NT2/D1 (cell line): ENCODE data around the gene ADARB2.
"Not testable (repeated sequence)": the region's sequence is repeated elsewhere in the genome, so short reads cannot be mapped to it uniquely, and the experiment has no call there.

Source experiments
- DNase-seq: peaks from one replicate; pipeline ENCODE4 v3.0.0-alpha.2; 2011; ENCODE audit warnings: low read depth, low spot score
- H3K27me3 ChIP-seq: 2 replicates; pipeline ENCODE4 v1.6.0; 2011; ENCODE audit warnings: mild to moderate bottlenecking; ENCODE audit not compliant: insufficient read length, insufficient read depth
- H3K36me3 ChIP-seq: 2 replicates; pipeline ENCODE4 v1.6.1; 2011; ENCODE audit warnings: mild to moderate bottlenecking, low read length, mixed read lengths; ENCODE audit not compliant: insufficient read depth, insufficient read length
- H3K4me1 ChIP-seq: 2 replicates; pipeline ENCODE4 v1.5.1; 2011; ENCODE audit not compliant: insufficient read depth, insufficient read length
- H3K4me3 ChIP-seq: 2 replicates; pipeline ENCODE4 v1.5.1; 2011; ENCODE audit warnings: low read depth; ENCODE audit not compliant: insufficient read length
- H3K9ac ChIP-seq: 2 replicates; pipeline ENCODE4 v1.6.0; 2011; ENCODE audit warnings: low read depth; ENCODE audit not compliant: insufficient read length
- H3K9me3 ChIP-seq: 2 replicates; pipeline ENCODE4 v1.5.1; 2011; ENCODE audit warnings: mild to moderate bottlenecking, low read length; ENCODE audit not compliant: insufficient read depth
- SUZ12 ChIP-seq: IDR thresholded peaks from 2 replicates; pipeline ENCODE4 v1.6.1; 2011; ENCODE audit not compliant: insufficient read length, insufficient read depth; ENCODE audit errors: extremely low read depth
- YY1 ChIP-seq: IDR thresholded peaks from 2 replicates; pipeline ENCODE4 v1.6.1; 2011; ENCODE audit not compliant: insufficient read length, insufficient read depth
- ZNF274 ChIP-seq: IDR thresholded peaks from 2 replicates; pipeline ENCODE4 v1.6.1; 2011; ENCODE audit warnings: mild to moderate bottlenecking, low read depth, low read length

ADARB2 gene

GRCh38 chr10:1538121-1538520 is 199.2 kb downstream of the ADARB2 start:
- H3K36me3 ChIP-seq: no peaks in the 10 kb centered on the region
- no peak for DNase-seq
- no peaks in the 10 kb centered on the region for H3K4me1 ChIP-seq
- H3K9me3 ChIP-seq: no peaks in the 10 kb centered on the region
- no peaks in the 10 kb centered on the region for H3K27me3 ChIP-seq
- H3K4me3 ChIP-seq: no peak overlapping the region
- no peak for TF ChIP-seq SUZ12
- no peak for TF ChIP-seq YY1
- no peak for TF ChIP-seq ZNF274
- H3K9ac ChIP-seq: no peak overlapping the region

DNA sequence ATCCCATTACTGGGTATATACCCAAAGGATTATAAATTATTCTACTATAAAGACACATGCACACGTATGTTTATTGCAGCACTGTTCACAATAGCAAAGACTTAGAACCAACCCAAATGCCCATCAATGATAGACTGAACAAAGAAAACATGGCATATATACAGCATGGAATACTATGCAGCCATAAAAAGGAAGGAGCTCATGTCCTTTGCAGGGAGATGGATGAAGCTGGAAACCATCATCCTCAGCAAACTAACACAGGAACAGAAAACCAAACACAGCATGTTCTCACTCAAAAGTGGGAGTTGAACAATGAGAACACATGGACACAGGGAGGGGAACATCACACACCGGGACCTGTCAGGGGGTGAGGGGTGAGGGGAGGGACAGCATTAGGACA is 199.9 kb downstream of the ADARB2 start:
- H3K36me3 ChIP-seq, H3K9me3 ChIP-seq, H3K27me3 ChIP-seq, H3K4me1 ChIP-seq, H3K9ac ChIP-seq, H3K4me3 ChIP-seq, DNase-seq: not testable (repeated sequence)

DNA sequence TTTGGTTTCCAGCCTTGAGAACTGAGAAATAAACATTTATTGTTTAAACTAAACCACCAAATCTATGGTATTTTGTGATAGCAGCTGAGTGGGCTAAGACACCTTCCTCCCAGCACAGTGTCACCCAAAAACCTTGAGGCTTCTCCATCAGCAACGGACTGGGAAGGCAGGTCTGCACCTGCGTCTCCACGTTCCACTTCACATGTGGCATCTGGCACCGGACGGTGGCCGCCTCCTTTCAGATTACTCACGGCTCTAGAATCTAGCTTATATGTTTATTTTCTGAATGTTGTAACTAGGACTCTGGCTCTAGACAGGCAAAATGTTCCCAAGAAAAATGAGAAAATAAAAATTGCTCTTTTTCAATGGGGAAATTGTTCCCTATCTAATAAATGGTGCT is 201.0 kb downstream of the ADARB2 start:
- no peak overlapping the region for H3K9ac ChIP-seq
- no peak overlapping the region for H3K4me3 ChIP-seq
- H3K4me1 ChIP-seq: no peaks in the 10 kb centered on the region
- no peaks in the 10 kb centered on the region for H3K9me3 ChIP-seq
- no peaks in the 10 kb centered on the region for H3K36me3 ChIP-seq
- DNase-seq: no peak
- H3K27me3 ChIP-seq: no peaks in the 10 kb centered on the region
- no peak for TF ChIP-seq YY1
- no peak for TF ChIP-seq ZNF274
- no peak for TF ChIP-seq SUZ12

DNA sequence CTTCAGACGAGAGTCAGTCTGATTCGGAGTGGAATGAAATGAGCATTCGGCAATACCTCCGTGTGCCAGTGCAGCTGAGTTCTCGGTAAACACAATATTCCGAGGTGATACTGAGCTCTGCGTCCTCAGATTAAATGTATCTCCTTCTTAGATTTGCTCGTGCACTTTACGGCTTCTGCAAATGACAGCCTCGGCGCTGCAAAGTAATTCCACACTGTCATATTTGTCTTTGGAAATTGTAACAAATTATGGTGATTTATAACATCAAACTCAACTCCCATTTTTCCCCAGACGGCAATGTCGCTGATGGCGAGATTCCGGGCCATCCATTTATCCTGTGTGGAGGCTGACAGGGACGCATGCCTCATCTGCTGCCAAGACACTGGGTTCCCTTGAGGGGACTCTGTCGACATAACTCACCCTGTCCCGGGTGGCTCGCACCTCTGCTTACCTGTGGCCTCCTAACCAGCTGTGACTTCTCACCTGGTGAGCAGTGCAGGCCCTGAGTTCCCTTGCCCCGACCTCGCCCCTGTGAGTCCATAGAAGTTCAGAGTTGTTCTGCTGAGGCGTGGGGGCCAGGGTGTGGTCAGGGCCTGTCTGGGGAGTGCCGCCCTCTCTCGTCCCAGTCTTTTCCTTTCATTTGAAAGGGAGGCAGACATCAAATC is 201.9 kb downstream of the ADARB2 start:
- TF ChIP-seq SUZ12 (no peak), YY1 (no peak), ZNF274 (no peak)
- H3K9me3 ChIP-seq: no peaks in the 10 kb centered on the region
- H3K4me1 ChIP-seq: no peaks in the 10 kb centered on the region

DNA sequence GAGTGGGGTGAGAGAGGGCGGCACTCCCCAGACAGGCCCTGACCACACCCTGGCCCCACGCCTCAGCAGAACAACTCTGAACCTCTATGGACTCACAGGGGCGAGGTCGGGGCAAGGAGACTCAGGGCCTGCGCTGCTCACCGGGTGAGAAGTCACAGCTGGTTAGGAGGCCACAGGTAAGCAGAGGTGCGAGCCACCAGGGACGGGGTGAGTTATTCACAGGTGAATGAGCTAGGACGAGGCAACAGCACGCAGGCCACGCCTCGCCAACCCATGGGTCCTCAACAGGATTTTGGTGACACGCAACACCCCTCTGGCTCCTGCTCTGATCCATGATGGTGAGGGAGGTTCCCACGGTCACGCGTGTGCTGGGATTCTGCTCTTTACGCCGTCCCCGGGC is 202.5 kb downstream of the ADARB2 start:
- no peak for TF ChIP-seq ZNF274
- no peak for TF ChIP-seq SUZ12
- no peak for TF ChIP-seq YY1
- no peaks in the 10 kb centered on the region for H3K4me1 ChIP-seq
- DNase-seq: no peak
- no peaks in the 10 kb centered on the region for H3K36me3 ChIP-seq
- no peaks in the 10 kb centered on the region for H3K9me3 ChIP-seq
- no peak overlapping the region for H3K4me3 ChIP-seq
- no peaks in the 10 kb centered on the region for H3K27me3 ChIP-seq
- no peak overlapping the region for H3K9ac ChIP-seq

More for the DNA sequence above, 201.9 kb downstream of the ADARB2 start:
- no peak overlapping the region for H3K9ac ChIP-seq
- H3K4me3 ChIP-seq: no peak overlapping the region
- no peak for DNase-seq
- H3K36me3 ChIP-seq: no peaks in the 10 kb centered on the region
- H3K27me3 ChIP-seq: no peaks in the 10 kb centered on the region

DNA sequence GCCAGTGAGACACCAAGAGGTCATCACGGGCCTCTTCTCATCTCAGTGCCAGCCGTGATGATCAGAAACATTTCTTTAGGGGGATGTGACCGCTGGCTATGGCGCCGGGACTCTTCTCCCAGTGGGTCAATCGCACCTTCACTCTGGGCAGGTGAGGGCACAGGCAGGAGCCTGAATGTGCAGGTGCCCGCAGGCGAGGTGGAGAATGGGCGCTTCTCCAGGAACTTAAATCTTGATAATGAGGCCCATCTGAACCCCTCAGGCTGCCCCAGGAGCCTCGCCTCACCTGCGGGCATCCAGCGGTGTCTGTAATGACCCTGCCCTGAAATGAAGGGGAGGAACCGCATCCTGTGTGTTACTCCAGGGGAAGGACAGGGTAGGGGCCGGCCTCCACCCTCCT is 204.7 kb downstream of the ADARB2 start:
- no peaks in the 10 kb centered on the region for H3K27me3 ChIP-seq
- H3K9me3 ChIP-seq: no peaks in the 10 kb centered on the region
- no peak overlapping the region for H3K9ac ChIP-seq

DNA sequence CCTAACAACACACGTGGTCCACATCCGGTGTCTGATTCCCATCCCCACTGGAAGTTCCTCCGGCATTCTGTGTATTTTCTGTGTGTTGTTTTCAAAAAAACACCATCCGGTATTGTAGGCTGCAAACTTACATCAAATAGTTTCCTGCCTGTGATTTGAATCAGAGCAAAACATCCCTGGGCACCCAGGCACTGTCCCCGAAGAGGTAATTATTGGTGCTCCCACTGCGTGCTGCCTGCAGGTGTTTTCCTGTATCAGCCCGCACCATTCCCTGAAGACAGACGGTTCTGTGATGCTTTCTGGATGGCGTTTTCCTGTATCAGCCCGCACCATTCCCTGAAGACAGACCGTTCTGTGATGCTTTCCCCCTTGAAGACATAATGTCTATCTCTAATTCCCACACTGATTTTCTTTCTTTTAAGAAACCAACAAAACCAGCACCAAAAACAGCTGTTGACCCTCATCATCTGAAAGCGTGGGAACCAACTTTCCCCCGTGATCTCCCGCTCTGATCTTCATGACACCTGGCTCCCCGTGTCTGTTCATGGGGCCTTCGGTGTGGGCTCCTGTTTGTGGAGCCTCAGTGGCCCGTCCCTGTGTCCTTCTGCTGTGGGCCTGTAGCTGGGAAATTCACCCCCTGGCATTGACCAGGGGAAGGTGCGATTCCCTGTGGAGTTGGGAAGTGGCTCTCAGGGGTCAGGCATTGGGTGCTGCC is 205.3 kb downstream of the ADARB2 start:
- TF ChIP-seq ZNF274 (no peak), YY1 (no peak), SUZ12 (no peak)
- no peaks in the 10 kb centered on the region for H3K4me1 ChIP-seq
- no peak for DNase-seq
- H3K9ac ChIP-seq: no peak overlapping the region
- H3K4me3 ChIP-seq: no peak overlapping the region
- no peaks in the 10 kb centered on the region for H3K9me3 ChIP-seq
- H3K27me3 ChIP-seq: no peaks in the 10 kb centered on the region
- no peaks in the 10 kb centered on the region for H3K36me3 ChIP-seq

More for the DNA sequence above, 204.7 kb downstream of the ADARB2 start:
- no peaks in the 10 kb centered on the region for H3K4me1 ChIP-seq
- no peak for DNase-seq
- TF ChIP-seq SUZ12 (no peak), ZNF274 (no peak), YY1 (no peak)
- no peak overlapping the region for H3K4me3 ChIP-seq
- H3K36me3 ChIP-seq: no peaks in the 10 kb centered on the region
